HUES48 (cell line): ENCODE results near the gene NTNG1.

Experiments used
- H3K27ac ChIP-seq: one replicate; pipeline ENCODE4 v1.7.0; 2013; ENCODE audit warnings: low read depth, low read length, inconsistent platforms
- H3K27me3 ChIP-seq: 2 replicates; pipeline ENCODE4 v1.6.1; 2013; ENCODE audit warnings: mild to moderate bottlenecking, low read length; ENCODE audit not compliant: control insufficient read depth, insufficient read depth
- H3K36me3 ChIP-seq: 2 replicates; pipeline ENCODE4 v1.6.1; 2013; ENCODE audit warnings: low read length; ENCODE audit not compliant: control insufficient read depth, insufficient read depth
- H3K4me1 ChIP-seq: 2 replicates; pipeline ENCODE4 v1.6.1; 2013; ENCODE audit warnings: mild to moderate bottlenecking, low read length; ENCODE audit not compliant: control insufficient read depth, insufficient read depth
- H3K4me3 ChIP-seq: 2 replicates; pipeline ENCODE4 v1.5.1; 2013; ENCODE audit warnings: mild to moderate bottlenecking, low read depth, low read length
- H3K9ac ChIP-seq: 2 replicates; pipeline ENCODE4 v1.6.1; 2013; ENCODE audit warnings: mild to moderate bottlenecking, low read depth, low read length, moderate library complexity
- H3K9me3 ChIP-seq: 2 replicates; pipeline ENCODE4 v1.6.1; 2013; ENCODE audit warnings: low read length; ENCODE audit not compliant: control insufficient read depth, insufficient read depth

NTNG1 gene

GRCh38 chr1:107358619-107359327, 217.9 kb downstream of the NTNG1 start:
- no peaks in the 10 kb centered on the region for H3K9me3 ChIP-seq
- H3K27ac ChIP-seq: peak overlapping the region; percentile 36
- H3K4me1 ChIP-seq: peaks cover 20% of the 10 kb centered on the region
- H3K9ac ChIP-seq: no peak overlapping the region
- no peaks in the 10 kb centered on the region for H3K27me3 ChIP-seq
- no peaks in the 10 kb centered on the region for H3K36me3 ChIP-seq
- no peak overlapping the region for H3K4me3 ChIP-seq

DNA sequence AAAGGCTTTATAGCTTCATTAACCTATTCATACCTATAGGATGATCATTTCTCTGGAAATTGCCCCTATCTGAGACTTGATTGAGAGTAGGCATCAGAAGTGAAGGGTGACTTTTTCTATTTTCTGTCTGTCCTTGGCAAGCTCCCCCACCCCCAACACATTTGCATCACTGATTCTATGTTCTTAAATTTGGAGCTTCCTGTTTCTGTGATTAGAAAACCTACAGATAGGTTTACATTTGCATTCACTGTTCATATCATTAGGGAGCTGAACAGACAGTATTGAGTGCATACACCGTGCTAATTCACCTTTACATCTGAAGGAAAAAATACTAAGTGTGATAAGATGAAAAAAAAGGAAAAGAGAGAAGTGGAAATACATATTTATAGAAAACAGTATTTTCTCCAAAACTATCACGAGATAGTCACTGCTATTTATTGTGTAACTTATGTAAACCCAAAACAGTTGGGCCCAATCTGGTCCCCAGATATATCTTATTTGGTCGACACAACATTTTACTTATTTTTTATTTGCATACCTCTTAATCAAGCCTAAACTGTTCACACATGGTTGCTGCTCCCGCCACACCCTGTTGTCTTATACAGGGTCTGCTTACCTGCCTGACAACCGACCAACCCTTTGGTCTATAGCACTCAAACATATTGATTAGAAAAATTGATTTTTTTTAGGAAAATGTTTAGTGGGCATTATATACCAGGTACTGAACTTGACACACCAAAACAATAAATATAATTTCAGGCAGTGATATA, 218.8 kb downstream of the NTNG1 start:
- no peak overlapping the region for H3K4me3 ChIP-seq
- H3K4me1 ChIP-seq: peaks cover 19% of the 10 kb centered on the region
- H3K36me3 ChIP-seq: no peaks in the 10 kb centered on the region

DNA sequence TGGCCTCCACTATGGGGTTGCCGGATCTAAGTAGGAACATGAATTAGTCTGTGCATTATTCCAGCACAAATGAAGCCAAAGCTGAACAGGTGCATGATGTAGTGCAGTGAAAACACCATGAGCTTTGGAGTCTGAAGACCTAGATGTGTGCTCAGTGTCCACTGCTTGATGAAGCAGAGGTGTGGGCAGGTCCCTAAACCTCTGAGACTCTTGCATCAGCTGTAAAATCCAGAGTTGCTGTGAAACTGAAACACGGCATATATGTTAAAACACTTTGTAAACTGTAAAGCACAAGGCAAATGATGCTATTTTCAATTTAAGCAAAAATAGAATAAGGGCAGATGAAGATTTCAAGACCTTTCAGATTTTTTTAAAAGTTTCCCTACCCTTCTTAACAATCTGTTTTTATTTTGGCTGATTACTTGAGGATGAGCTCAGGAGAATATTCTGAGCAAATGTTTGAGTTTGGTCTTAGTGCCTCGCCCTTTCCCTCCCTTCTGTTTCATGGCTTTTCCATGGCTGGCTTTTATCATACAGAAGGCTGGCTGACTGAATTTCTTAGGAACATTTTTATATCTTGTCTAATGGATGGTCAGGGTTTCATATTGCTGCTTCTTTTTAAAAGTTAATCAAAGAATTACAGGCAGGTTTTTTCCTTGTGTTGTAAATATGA, 221.8 kb downstream of the NTNG1 start:
- H3K27me3 ChIP-seq: no peaks in the 10 kb centered on the region
- H3K36me3 ChIP-seq: no peaks in the 10 kb centered on the region
- H3K4me1 ChIP-seq: peaks cover 19% of the 10 kb centered on the region
- H3K9me3 ChIP-seq: no peaks in the 10 kb centered on the region
- H3K27ac ChIP-seq: no peak overlapping the region
- H3K4me3 ChIP-seq: no peak overlapping the region
- no peak overlapping the region for H3K9ac ChIP-seq

More for the DNA sequence above, 218.8 kb downstream of the NTNG1 start:
- H3K9me3 ChIP-seq: no peaks in the 10 kb centered on the region
- H3K27ac ChIP-seq: no peak overlapping the region
- H3K9ac ChIP-seq: no peak overlapping the region
- H3K27me3 ChIP-seq: no peaks in the 10 kb centered on the region

GRCh38 chr1:107363154-107363553, 222.3 kb downstream of the NTNG1 start:
- Histone ChIP-seq H3K9ac (no peak overlapping the region), H3K27ac (no peak overlapping the region), H3K27me3 (no peaks in the 10 kb centered on the region), H3K4me3 (no peak overlapping the region), H3K36me3 (no peaks in the 10 kb centered on the region), H3K9me3 (no peaks in the 10 kb centered on the region), H3K4me1 (peaks cover 17% of the 10 kb centered on the region)

DNA sequence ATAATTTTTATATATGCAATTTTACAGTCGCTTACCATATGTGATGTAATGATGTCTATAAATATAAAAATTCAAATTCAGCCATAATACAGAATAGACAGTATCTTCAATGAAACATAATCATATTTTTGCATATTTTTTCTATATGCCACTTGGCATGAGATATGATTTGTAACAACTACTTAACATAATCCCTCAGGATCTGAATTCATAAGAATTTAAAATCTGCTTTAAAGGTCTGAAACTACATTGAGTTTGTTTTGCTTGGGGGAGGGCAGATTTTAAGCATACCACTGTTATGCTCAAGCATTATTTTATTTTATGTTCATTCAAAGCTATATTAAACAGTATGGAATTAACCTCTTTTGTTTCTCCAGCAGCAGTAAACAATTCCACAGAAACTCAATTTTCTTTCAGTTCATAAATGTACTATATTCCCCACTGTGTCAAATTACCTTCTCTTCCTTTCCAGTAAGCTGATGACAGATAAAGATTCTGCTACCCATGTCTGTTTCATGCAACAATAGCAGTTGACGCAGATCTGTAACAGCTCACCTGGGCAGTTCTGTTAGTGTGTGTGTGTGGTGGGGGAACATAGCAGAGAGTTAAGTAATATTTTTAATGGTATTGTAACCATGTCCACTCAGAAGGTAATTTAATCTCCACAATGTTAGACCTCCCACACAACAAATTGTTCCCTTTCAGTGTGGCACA, 224.8 kb downstream of the NTNG1 start:
- Histone ChIP-seq H3K9me3 (no peaks in the 10 kb centered on the region), H3K4me3 (no peak overlapping the region), H3K9ac (no peak overlapping the region), H3K4me1 (no peaks in the 10 kb centered on the region), H3K36me3 (no peaks in the 10 kb centered on the region), H3K27ac (no peak overlapping the region), H3K27me3 (no peaks in the 10 kb centered on the region)

DNA sequence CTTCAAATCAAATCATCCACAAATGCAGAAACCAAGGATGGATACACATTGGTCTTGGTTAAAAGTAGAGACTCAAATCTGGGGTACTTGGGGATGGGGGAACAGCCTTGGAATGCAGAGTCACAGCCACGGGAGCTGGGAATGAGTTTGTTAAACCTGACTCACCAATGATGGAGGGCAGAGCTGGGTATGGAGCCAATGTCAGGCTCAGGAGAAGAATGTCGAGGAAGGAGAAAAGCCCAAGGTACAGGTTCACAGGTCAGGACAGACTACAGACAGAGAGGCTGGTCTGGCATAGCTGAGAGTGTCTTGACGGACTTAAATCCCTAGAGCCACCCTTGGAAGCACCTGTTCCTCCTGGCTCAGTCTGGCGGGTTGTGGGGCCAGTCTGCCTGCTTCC, 237.6 kb downstream of the NTNG1 start:
- Histone ChIP-seq H3K27ac (no peak overlapping the region), H3K4me1 (peaks cover 20% of the 10 kb centered on the region; the same call in 1 of the 2 replicates), H3K27me3 (no peaks in the 10 kb centered on the region)

GRCh38 chr1:107378866-107379265, 238.0 kb downstream of the NTNG1 start:
- no peak overlapping the region for H3K4me3 ChIP-seq
- H3K27me3 ChIP-seq: no peaks in the 10 kb centered on the region
- no peaks in the 10 kb centered on the region for H3K9me3 ChIP-seq
- no peak overlapping the region for H3K27ac ChIP-seq
- H3K36me3 ChIP-seq: no peaks in the 10 kb centered on the region
- H3K4me1 ChIP-seq: peaks cover 20% of the 10 kb centered on the region; the same call in 1 of the 2 replicates
- H3K9ac ChIP-seq: no peak overlapping the region

More for the DNA sequence above, 237.6 kb downstream of the NTNG1 start:
- no peak overlapping the region for H3K9ac ChIP-seq
- H3K4me3 ChIP-seq: no peak overlapping the region
- H3K36me3 ChIP-seq: no peaks in the 10 kb centered on the region
- no peaks in the 10 kb centered on the region for H3K9me3 ChIP-seq

DNA sequence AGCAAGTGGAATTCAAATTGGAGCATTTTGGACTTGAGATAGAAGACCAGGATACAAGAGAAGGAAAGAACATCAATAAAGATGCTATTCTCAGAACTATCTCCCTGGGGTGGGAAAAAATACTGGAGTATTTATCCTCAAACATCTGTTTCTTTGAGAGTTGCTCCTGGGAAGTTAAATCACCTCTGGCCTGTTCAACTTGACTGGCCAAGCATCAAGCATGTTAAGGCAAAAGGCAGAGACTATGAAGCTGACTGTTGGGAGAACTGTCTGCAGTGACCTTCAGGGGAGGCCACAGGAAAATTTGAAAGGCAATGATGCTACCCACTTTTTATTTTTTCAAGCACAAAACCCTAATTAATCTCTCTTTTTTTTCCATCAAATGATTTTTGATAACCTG, 239.0 kb downstream of the NTNG1 start:
- Histone ChIP-seq H3K9me3 (no peaks in the 10 kb centered on the region), H3K27me3 (no peaks in the 10 kb centered on the region), H3K9ac (no peak overlapping the region), H3K27ac (no peak overlapping the region), H3K4me1 (peaks cover 25% of the 10 kb centered on the region; the same call in 1 of the 2 replicates), H3K4me3 (no peak overlapping the region), H3K36me3 (no peaks in the 10 kb centered on the region)

- no peaks in the 10 kb centered on the region for H3K36me3 ChIP-seq
- no peak overlapping the region for H3K9ac ChIP-seq
- no peaks in the 10 kb centered on the region for H3K9me3 ChIP-seq
- H3K4me1 ChIP-seq: peaks cover 12% of the 10 kb centered on the region; the same call in 1 of the 2 replicates
- no peak overlapping the region for H3K27ac ChIP-seq
- H3K27me3 ChIP-seq: no peaks in the 10 kb centered on the region
- H3K4me3 ChIP-seq: no peak overlapping the region
These were observed 248.9 kb downstream of the NTNG1 start for GRCh38 chr1:107389410-107390396.

DNA sequence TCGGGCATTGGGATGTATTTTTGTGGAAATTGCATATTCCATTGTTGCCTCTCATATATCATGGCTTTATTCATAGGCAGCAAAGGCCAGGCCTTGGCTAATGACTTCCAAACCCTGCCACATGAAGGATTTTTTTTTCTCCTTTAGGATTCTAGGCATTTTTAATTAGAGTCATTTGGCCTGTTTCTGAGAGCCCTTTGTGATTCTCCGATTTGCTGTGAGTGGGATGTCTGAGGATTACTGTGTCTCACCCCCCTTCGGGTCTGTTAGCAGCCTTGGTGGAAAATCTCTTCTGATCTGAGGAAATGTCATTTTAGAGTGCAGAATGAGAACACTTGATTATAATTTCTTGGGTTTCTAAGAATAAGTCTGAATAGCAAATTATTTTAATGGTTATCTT, 253.5 kb downstream of the NTNG1 start:
- H3K4me3 ChIP-seq: no peak overlapping the region
- no peak overlapping the region for H3K9ac ChIP-seq
- H3K36me3 ChIP-seq: no peaks in the 10 kb centered on the region
- H3K27ac ChIP-seq: no peak overlapping the region
- H3K27me3 ChIP-seq: no peaks in the 10 kb centered on the region
- H3K9me3 ChIP-seq: no peaks in the 10 kb centered on the region
- H3K4me1 ChIP-seq: peaks cover 14% of the 10 kb centered on the region; the same call in 1 of the 2 replicates
